ENCODE measurements around the gene MAL.
A peak's percentile ranks its signal among the peaks of the same experiment; 100 is the strongest.
"Not testable (repeated sequence)": the region's sequence is repeated elsewhere in the genome, so short reads cannot be mapped to it uniquely, and the experiment has no call there.

The MAL gene

DNA sequence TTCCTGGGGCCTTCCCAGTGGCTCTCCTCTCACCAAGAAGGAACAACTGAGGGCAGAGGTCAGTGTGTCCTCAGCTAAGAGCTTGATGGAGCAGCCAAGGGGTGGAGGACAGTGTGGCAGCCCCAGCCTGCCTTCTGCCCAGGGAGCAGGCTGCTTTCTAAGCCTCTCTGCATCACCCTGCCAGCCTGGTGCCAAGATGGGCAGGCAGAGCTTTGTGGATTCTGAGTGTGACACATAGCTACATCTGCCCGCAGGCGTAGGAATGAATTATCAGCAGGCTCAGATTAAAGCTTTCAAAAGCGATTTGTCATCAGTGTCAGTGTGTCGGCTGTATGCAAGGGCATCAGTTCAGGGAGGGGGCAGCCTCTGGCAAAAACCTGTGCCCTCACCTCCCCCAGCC, 8.7 kb downstream of the MAL start:
- DNase-seq (ENCODE audit: low spot score) = no peak

DNA sequence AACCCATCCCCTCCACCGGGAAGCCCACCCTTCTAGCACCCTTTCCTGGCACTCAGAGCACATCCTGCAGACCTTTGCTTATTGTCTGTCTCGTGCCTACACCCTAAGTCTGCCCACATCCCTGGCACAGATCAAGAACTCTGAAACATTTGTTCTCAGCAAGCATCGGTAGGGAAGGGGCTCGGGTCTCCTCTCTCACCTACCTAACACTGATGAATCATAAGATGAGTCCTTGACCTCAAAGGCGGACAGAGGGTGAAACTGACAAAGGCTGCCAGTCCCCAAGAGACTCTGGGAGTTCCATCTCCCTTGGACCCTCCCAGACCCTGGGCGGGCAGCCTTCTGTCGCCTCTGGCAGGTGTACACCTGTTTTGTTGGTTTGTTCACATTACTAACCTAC, 9.3 kb downstream of the MAL start:
- DNase-seq (ENCODE audit: low spot score) = no peak

DNA sequence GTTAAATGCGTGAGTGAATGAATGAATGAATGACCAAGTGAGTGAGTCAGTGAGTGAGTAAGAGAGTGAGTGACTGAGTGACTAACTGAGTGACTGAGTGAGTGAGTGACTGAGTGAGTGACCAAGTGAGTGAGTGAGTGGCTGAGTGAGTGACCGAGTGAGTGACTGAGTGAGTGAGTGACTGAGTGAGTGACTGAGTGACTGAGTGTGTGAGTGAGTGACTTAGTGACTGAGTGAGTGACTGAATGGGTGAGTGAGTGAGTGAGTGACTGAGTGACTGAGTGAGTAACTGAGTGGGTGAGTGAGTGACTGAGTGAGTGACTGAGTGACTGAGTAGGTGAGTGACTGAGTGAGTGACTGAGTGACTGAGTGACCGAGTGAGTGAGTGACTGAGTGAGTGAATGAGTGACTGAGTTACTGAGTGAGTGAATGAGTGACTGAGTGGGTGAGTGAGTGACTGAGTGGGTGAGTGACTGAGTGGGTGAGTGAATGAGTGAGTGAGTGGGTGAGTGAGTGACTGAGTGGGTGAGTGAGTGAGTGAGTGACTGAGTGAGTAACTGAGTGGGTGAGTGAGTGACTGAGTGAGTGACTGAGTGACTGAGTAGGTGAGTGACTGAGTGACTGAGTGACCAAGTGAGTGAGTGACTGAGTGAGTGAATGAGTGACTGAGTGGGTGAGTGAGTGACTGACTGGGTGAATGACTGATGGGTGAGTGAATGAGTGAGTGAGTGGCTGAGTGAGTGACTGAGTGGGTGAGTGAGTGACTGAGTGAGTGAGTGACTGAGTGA, 11.3 kb downstream of the MAL start:
- DNase-seq (ENCODE audit: low spot score) = no peak

GRCh38 chr2:95037384-95037839, 11.9 kb downstream of the MAL start:
- no peak for DNase-seq (ENCODE audit: low spot score)

GRCh38 chr2:95037841-95038585, 12.5 kb downstream of the MAL start:
- DNase-seq (ENCODE audit: low spot score) = not testable (repeated sequence)

- no peak for DNase-seq (ENCODE audit: low spot score)
Measured at GRCh38 chr2:95038635-95039298, 13.3 kb downstream of the MAL start.

GRCh38 chr2:95039363-95039762, 13.9 kb downstream of the MAL start:
- no peak for DNase-seq (ENCODE audit: low spot score)

DNA sequence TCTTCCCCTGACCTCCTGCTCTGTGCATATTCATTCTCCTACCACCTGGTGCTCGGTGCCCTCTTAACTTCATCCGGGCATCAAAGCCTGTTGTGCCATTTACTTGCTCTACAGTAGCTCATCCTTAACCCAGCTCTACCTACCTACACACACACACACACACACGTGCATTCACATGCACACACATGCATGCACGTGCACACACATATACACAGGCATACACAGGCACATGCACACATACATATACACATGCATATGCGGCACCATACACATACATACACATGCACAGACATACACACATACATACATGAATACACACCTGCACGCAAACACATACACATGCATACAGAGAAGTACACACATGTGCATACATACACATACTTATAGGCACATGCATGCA, 14.5 kb downstream of the MAL start:
- no peak for DNase-seq (ENCODE audit: low spot score)

DNA sequence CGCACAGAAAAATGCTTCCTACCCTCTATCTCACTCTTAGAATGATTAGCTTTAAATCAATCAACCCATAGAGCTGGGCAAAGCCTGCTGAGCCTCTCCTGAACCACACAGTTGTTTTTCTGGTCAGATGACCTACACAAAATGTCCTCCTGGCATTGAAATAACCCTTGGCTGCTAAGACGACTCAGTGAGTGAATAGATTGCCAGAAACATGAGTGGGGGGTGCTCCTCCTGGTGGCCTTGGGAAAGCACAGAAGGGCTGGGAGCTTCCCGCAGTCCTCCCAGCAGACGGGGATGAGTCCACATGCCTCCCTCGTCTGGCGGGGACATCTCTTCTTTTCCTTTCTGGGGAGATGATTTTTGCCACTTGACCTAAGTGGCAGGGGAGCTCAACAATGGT, 14.9 kb downstream of the MAL start:
- DNase-seq (ENCODE audit: low spot score) = no peak

DNA sequence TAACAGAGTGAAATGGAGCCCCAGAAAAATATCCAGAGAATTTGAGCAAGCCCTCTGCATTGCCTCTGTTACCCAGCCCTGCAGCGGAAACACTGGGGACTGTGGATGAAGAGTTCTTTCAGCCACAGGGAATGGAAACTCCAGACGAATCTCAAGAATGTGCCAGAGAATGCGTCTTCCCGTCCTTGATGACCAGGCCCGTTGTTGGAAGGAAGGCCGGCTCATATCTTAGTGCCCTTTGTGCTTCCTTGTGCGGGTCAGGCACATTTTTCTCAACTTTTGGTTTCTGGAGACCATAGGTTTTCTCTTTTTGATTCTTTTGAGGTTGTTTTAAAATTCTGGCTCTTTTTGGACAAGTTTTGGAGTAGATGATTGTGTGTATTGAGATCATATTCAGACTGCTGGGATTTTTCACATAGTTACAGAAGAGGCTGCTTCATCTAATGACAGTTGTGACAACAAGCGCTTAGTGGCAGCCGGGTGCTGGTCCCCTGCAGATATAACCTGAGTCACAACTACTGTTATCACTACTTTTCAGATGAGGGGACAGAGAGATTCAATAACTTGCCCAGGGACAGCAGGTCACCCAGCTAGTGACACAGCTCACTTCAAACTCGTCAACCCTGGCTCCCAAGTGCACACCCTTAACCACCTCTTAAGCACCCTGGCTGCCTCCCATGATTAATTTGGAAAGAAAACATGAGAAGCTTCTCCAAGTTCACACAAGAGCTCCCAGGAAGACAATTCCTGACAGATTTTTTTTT, 15.7 kb downstream of the MAL start:
- DNase-seq (ENCODE audit: low spot score) = no peak

DNA sequence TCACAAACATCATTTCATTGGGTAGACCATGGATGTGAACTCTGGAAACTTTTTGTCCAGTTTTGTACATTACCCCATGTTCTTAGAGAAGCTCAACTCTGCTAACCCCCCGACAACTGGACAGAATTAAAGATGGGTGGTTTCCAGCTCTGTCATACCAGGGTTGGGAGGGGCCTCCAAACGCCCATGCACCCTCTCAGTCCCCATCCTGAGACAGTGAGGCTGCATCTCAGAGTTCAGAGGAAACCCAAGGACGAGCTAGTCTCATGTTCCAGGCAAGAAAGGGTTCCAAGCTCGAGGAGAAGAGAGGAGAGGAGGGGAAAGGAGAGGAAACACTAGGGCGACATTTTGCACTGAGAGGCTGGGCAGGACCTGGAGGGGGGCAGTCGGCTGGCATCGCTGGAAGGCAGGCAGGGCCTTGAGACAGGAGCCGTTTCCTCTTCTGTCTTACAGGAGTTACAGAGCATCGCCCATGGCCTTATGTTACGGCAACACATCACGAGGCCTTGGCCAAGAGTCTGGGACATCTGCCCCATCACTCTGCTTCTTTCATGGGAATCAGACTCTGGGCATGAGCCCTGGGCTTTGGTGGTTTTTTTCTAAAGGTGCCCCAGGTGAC, 16.4 kb downstream of the MAL start:
- DNase-seq (ENCODE audit: low spot score) = no peak

DNA sequence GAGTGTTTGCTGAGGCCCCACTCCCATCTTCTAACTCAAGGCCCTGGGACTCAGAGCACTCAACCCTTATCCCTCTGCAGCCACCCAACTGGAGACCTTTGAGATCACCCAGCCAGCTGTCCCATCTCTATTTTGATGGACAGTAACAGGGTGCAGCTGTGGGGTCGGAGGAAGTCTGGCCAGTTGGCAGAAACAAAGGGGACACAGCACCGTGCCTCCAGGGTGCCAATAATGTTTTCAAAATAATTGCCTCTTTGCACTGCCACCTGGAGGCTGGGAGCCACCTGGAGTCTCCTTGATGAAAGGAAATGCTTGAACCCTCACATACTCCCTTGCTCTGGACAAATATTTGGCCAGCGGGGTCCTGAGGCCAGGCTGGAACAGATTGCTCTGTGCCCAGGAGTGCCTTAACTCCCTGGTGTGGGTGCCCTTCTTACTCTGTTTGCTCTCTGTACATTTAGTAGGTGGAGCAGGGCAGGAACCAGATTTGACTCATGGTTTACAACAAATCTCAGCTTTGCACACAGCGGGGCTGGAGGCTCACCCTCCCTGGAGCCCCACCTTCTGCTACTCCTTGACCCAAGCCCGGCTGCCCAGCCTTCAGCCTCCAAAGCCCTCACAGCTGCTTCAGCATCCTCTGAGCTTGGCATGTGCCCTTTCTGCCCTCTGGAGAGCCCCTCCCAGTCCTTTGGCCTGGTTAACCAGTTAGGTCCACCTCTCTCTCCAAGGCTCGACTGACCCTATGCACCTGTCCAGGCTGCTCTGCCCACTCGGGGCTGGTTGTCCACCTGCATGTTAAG, 17.2 kb downstream of the MAL start:
- DNase-seq (ENCODE audit: low spot score) = no peak

GRCh38 chr2:95043300-95044093, 18.0 kb downstream of the MAL start:
- peak; percentile 95 for DNase-seq (ENCODE audit: low spot score)

- DNase-seq (ENCODE audit: low spot score) = no peak
Measured at GRCh38 chr2:95044601-95045000, 19.1 kb downstream of the MAL start.

DNA sequence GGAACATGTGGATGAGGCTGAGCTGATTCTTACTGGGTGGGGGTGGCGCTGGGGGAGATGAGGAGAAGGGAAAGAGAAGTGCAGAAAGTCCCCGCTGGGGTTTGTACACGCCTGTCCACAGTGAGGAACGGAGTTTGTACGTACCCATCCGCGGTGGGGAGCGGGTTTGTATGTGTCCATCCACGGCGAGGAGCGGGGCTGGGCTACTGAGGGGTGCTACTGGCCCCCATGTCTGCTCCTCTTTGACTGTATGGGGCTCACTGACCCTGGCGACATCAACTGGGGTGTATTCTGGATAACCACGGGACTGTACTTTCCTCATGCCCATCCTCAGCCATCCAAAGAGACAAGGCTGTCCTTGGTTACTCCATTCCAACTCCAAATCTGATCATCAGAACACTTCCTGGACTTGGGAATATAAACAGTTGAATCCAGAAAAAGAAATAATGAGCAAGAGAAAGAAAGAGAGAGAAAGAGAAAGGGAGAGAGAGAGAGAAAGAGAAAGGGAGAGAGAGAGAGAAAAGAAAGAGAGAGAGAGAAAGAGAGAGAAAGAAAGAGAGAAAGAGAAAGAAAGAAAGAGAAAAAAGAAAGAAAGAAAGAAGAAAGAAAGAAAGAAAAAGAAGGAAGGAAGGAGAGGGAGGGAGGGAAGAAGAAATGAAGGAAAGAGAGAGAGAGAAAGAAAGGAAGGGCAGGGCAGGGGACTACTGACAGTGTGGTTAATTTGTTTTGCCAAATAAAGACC, 21.0 kb downstream of the MAL start:
- DNase-seq (ENCODE audit: low spot score) = no peak

DNA sequence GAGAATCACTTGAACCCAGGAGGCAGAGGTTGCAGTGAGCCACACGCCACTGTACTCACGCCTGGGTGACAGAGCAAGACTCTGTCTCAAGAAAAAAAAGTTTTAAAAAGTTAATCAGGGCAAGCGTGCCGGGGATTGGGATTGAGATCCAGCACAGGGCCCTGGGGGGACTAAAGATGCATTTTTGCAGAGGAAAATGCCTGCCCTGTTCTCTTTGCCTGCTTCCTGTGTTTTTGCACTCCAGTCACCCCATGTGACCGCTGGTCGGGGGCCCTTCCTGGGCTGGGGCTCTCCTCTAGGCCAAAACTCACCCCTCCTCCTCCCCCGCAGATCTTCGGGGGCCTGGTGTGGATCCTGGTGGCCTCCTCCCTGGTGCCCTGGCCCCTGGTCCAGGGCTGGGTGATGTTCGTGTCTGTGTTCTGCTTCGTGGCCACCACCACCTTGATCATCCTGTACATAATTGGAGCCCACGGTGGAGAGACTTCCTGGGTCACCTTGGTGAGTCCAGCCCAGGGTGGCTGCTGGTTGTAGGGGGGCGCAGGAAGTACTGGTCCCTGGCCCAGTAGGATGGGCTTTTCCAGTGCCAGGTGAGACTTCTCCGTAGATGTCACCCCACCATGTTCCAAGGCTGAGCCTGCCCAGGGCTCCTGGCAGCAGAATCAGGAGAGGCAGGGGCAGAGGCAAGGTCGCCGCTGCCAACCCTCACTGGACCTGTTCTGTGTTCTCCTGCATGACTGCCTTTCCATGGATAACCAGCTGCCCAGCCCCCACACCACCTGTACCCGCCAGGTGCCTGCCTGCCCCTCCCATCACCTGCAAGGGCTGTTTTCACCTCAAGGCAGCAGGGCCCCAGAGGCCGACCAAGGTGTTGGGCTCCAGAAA, 22.4 kb downstream of the MAL start:
- DNase-seq (ENCODE audit: low spot score) = no peak

DNA sequence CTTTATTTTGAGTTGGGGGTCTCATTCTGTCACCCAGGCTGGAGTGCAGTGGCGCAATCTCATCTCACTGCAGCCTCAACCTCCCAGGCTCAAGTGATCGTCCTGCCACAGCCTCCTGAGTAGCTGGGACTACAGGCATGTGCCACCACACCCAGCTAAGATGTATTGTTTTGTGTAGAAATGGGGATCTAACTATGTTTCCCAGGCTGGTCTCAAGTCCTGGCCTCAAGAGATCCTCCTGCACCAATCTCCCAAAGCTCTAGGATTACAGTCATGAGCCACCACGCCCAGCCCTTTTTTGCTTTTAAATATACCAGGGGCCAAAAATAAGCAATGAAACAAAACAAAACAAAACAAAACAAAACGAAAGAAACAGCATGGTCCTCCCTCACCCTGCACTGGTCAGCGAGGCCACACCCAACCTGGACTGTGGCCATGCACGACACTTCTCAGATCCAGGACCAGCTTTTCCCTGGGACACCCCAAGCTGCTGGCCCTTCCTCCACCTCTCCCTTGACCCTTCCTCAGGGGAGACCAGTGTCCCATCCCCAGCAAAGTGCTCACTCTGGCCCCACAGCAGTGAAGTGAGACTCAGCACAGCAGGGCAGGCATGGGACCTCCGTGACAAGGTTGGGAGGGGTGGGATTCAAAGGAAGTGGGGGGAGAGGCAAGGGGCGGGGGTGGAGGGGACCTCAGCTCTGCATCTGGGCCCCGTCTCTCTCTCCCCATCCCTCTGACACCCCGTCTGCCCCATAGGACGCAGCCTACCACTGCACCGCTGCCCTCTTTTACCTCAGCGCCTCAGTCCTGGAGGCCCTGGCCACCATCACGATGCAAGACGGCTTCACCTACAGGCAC, 23.5 kb downstream of the MAL start:
- no peak for DNase-seq (ENCODE audit: low spot score)

DNA sequence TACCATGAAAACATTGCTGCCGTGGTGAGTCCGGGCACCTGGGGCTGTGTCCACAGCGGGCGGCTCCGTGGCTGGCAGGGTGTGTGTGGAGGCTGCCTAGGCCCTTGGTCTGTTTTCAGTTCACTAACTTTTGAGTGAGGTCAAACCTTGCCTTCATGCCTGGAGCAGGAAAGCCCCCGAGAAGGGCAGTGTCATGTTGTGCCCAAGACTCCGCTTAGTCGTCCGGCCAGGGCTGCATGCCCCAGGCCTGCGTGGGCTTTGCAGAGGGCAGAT, 24.1 kb downstream of the MAL start:
- DNase-seq (ENCODE audit: low spot score) = no peak

Data from AG20443 (cell line).